Hepatocyte (in vitro differentiated cells): ENCODE results near the gene TGFBR3L. TPM values are rescaled to one million over a fixed set of nuclear protein-coding genes. Genes with fewer than 3 reads are reported as not detected.

Experiments
- DNase-seq: peaks from one replicate; pipeline ENCODE4 v3.0.0-alpha.2; 2016; ENCODE audit warnings: low spot score
- H2AFZ ChIP-seq: fragments of 200-600 bp; sonication (generic); 2 replicates; pipeline ENCODE4 v1.6.0; 2016; ENCODE audit warnings: antibody characterized with exemption, mild to moderate bottlenecking
- H3K27ac ChIP-seq: fragments of 200-600 bp; sonication (generic); 2 replicates; pipeline ENCODE4 v1.5.1; 2016; ENCODE audit warnings: mild to moderate bottlenecking
- H3K27me3 ChIP-seq: fragments of 200-600 bp; sonication (generic); 2 replicates; pipeline ENCODE4 v1.6.1; 2016
- H3K36me3 ChIP-seq: fragments of 200-600 bp; sonication (generic); replicated peaks from 2 replicates; pipeline ENCODE4 v1.5.1; 2016; ENCODE audit warnings: low read depth; ENCODE audit not compliant: insufficient read depth
- H3K4me1 ChIP-seq: fragments of 200-600 bp; sonication (generic); 2 replicates; pipeline ENCODE4 v1.5.1; 2016; ENCODE audit warnings: mild to moderate bottlenecking, moderate library complexity; ENCODE audit not compliant: insufficient read depth
- H3K4me2 ChIP-seq: fragments of 200-600 bp; sonication (generic); 2 replicates; pipeline ENCODE4 v1.6.0; 2016
- H3K4me3 ChIP-seq: fragments of 200-600 bp; sonication (generic); 2 replicates; pipeline ENCODE4 v1.5.1; 2016; ENCODE audit warnings: mild to moderate bottlenecking
- H3K79me2 ChIP-seq: fragments of 200-600 bp; sonication (generic); 2 replicates; pipeline ENCODE4 v1.6.0; 2017; ENCODE audit warnings: mild to moderate bottlenecking
- H3K9me2 ChIP-seq: fragments of 200-600 bp; sonication (generic); replicated peaks from 2 replicates; pipeline ENCODE4 v1.6.0; 2017; ENCODE audit warnings: mild to moderate bottlenecking; ENCODE audit not compliant: insufficient read depth
- H3K9me3 ChIP-seq: fragments of 200-600 bp; sonication (generic); 2 replicates; pipeline ENCODE4 v1.5.1; 2016; ENCODE audit warnings: low read depth, mild to moderate bottlenecking
- H4K20me1 ChIP-seq: fragments of 200-600 bp; sonication (generic); 2 replicates; pipeline ENCODE4 v1.6.0; 2016; ENCODE audit warnings: mild to moderate bottlenecking; ENCODE audit not compliant: insufficient read depth, poor library complexity, severe bottlenecking
- CTCF ChIP-seq: fragments of 200-600 bp; sonication (generic); IDR thresholded peaks from 2 replicates; pipeline ENCODE4 v1.5.1; 2016; ENCODE audit warnings: antibody characterized with exemption, mild to moderate bottlenecking; ENCODE audit not compliant: poor library complexity
- EZH2 ChIP-seq: fragments of 200-600 bp; sonication (generic); IDR thresholded peaks from 2 replicates; pipeline ENCODE4 v1.6.1; 2016; ENCODE audit warnings: antibody characterized with exemption, mild to moderate bottlenecking, borderline replicate concordance
- EZH2phosphoT487 ChIP-seq: fragments of 200-600 bp; sonication (generic); IDR thresholded peaks from one replicate; pipeline ENCODE4 v1.6.1; 2018; ENCODE audit warnings: antibody characterized with exemption, mild to moderate bottlenecking, low read depth, moderate library complexity; ENCODE audit not compliant: unreplicated experiment, severe bottlenecking
- WGBS: methylation state at CpG from one replicate; pipeline ENCODE4 v1.1.6; 2016; ENCODE audit warnings: low lambda C conversion rate; ENCODE audit errors: missing lambda C conversion rate; 5-methylcytosine and 5-hydroxymethylcytosine counted together
- polyA plus RNA-seq: library from polyadenylated mRNA; unstranded; fragments of >200 nt; fragmentation: Nextera tagmentation; extraction: Ambion mirVana; gene quantifications from 2 replicates; pipeline ENCODE4 v1.2.1, GENCODE V29; 2016
- total RNA-seq: library from RNA; depleted of rRNA; stranded (reverse); fragments of >200 nt; gene quantifications from 2 replicates; pipeline ENCODE4 v1.2.3, GENCODE V29; 2014

TGFBR3L gene
- total and polyA plus RNA-seq, 2 experiments from 2014 or later: 8.5 TPM; not detected in 1

GRCh38 chr19:7921967-7922835 lies 7.6 kb downstream of the TGFBR3L start:
- H3K4me2 ChIP-seq: no peak overlapping the region
- H3K4me1 ChIP-seq: peaks cover 29% of the 10 kb centered on the region
- H3K27ac ChIP-seq: no peak overlapping the region
- no peak overlapping the region for H2AFZ ChIP-seq
- no peaks in the 10 kb centered on the region for H3K9me3 ChIP-seq
- no peaks in the 10 kb centered on the region for H3K9me2 ChIP-seq
- H4K20me1 ChIP-seq: no peaks in the 10 kb centered on the region
- 95% methylated on average over 31 of the region's 31 CpGs for WGBS
- no peak for DNase-seq
- no peak overlapping the region for H3K4me3 ChIP-seq
- H3K79me2 ChIP-seq: no peaks in the 10 kb centered on the region
- TF ChIP-seq CTCF (no peak), EZH2 (no peak), EZH2phosphoT487 (no peak)
- H3K36me3 ChIP-seq: no peaks in the 10 kb centered on the region
- peaks cover 6% of the 10 kb centered on the region for H3K27me3 ChIP-seq

- no peak for DNase-seq
- Histone ChIP-seq H3K9me3 (no peaks in the 10 kb centered on the region), H3K4me3 (no peak overlapping the region), H3K27ac (no peak overlapping the region), H3K4me1 (peaks cover 23% of the 10 kb centered on the region), H2AFZ (no peak overlapping the region), H3K79me2 (no peaks in the 10 kb centered on the region), H3K9me2 (no peaks in the 10 kb centered on the region), H3K27me3 (peaks cover under 1% of the 10 kb centered on the region), H3K4me2 (no peak overlapping the region), H4K20me1 (no peaks in the 10 kb centered on the region), H3K36me3 (no peaks in the 10 kb centered on the region)
- no peak for TF ChIP-seq EZH2
- TF ChIP-seq EZH2phosphoT487: no peak
- no peak for TF ChIP-seq CTCF
- WGBS: 96% methylated on average over 6 of the region's 8 CpGs
Observed at GRCh38 chr19:7922836-7923195, 8.2 kb downstream of the TGFBR3L start.

- Histone ChIP-seq H3K9me3 (no peaks in the 10 kb centered on the region), H3K36me3 (no peaks in the 10 kb centered on the region), H3K79me2 (no peaks in the 10 kb centered on the region), H3K27me3 (no peaks in the 10 kb centered on the region), H3K27ac (no peak overlapping the region), H3K9me2 (no peaks in the 10 kb centered on the region), H4K20me1 (no peaks in the 10 kb centered on the region), H3K4me3 (no peak overlapping the region), H2AFZ (no peak overlapping the region), H3K4me1 (peaks cover 23% of the 10 kb centered on the region), H3K4me2 (no peak overlapping the region)
- 90% methylated on average over 30 of the region's 31 CpGs for WGBS
- DNase-seq: no peak
- TF ChIP-seq EZH2 (no peak), CTCF (no peak), EZH2phosphoT487 (no peak)
Observed at GRCh38 chr19:7923295-7924191, 8.9 kb downstream of the TGFBR3L start.
